ENCODE data around the gene SLC25A26.
A peak's percentile ranks its signal among the peaks of the same experiment; 100 is the strongest.
"Not testable (repeated sequence)": the region's sequence is repeated elsewhere in the genome, so short reads cannot be mapped to it uniquely, and the experiment has no call there.

SLC25A26 gene

GRCh38 chr3:66269411-66269810 lies 48.6 kb downstream of the SLC25A26 start:
- no peak for DNase-seq (ENCODE audit: low spot score)

DNA sequence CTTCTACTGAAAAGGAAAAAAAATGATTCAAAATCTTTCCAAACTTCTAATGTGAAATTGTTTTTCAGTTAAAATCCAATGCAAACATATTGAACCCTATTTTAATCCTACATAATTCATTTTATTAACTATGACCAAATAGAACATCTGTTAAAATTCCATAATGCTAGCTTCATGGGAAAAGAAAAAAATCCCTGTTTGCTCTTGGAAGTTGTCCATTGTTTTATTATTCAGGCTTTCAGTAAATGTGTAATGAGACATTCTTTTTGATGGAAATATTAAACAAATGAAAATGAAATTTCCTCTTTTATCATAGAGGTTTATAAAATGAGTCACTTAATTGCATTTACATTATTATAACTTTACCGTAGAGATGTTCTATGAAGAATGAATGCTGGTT lies 49.5 kb downstream of the SLC25A26 start:
- DNase-seq (ENCODE audit: low spot score), result no peak

DNA sequence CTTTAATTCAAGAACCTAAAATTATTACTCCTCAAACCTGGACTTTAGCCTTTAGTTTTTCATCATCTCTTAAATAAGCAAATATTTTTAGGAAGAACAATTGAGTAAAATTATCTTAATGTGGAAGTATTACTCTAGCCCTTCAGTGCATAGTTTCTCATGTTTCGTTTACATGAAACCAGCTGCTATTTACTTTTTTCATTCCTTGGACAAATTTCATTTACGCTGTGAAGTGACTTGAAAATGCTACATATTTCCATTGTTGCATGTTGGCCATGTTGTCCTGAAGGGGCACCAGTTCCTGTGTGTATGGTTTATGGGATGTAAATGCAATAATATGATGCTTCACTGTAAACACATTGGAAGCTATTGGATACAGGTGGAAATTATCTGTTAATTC lies 49.9 kb downstream of the SLC25A26 start:
- no peak for DNase-seq (ENCODE audit: low spot score)

GRCh38 chr3:66271231-66271630 lies 50.4 kb downstream of the SLC25A26 start:
- no peak for DNase-seq (ENCODE audit: low spot score)

- DNase-seq (ENCODE audit: low spot score), result no peak
These were observed 51.2 kb downstream of the SLC25A26 start for GRCh38 chr3:66272016-66272415.

GRCh38 chr3:66274837-66275236 lies 54.0 kb downstream of the SLC25A26 start:
- DNase-seq (ENCODE audit: low spot score), result not testable (repeated sequence)

- DNase-seq (ENCODE audit: low spot score), result peak; percentile 23
These were observed 56.0 kb downstream of the SLC25A26 start for GRCh38 chr3:66276705-66277274.

DNA sequence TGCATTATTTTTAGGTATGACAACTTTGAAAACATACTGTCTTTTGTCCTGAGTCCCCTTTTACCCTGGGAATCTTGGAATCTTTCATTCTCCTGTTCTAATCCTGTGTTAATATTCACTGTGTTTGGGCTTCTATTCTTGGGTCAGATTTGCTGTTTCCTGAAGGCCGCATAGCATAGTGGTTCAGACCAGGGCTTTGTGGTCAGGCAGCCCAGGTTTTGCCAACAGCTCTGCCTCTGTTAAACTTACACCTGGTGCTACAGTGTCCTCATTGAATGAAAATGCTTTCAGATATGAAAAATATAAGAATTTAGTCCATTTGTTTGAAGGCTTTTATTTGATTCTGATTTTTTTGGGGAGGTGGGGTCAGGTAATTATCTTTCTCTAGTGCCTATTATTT lies 58.4 kb downstream of the SLC25A26 start:
- DNase-seq (ENCODE audit: low spot score), result no peak

GRCh38 chr3:66280304-66280703 lies 59.5 kb downstream of the SLC25A26 start:
- no peak for DNase-seq (ENCODE audit: low spot score)

GRCh38 chr3:66291922-66292321 lies 71.1 kb downstream of the SLC25A26 start:
- DNase-seq (ENCODE audit: low spot score), result not testable (repeated sequence)

DNA sequence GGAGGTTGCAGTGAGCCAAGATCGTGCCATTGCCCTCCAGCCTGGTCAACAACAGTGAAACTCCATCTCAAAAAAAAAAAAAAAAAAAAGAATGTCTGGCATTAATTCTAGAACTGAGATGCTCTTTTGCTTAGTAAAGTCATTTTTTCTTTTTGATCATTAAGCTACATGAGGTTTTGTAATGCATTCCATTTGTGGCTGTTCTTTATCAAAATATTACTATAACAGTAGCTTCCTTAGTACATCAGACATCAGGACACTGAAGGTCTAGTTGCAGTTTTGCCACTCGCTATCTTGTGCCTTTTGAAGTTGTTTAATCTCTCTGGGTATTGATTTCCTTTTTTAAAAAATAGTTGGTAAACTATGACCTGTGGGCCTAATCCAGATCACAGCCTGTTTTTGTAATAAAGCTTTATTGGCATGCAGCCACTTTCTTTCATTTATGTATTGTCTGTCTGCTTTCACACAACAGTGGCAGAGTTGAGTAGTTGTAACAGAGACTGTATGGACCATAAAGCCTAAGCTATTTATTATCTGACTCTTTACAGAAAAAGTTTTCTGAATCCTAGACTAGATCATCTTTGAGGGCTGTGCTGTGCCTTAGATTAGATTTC lies 76.6 kb downstream of the SLC25A26 start:
- DNase-seq (ENCODE audit: low spot score), result peak; percentile 11

- peak; percentile 23 for DNase-seq (ENCODE audit: low spot score)
These were observed 77.1 kb downstream of the SLC25A26 start for GRCh38 chr3:66297900-66298299.

GRCh38 chr3:66298591-66298990 lies 77.8 kb downstream of the SLC25A26 start:
- no peak for DNase-seq (ENCODE audit: low spot score)

DNA sequence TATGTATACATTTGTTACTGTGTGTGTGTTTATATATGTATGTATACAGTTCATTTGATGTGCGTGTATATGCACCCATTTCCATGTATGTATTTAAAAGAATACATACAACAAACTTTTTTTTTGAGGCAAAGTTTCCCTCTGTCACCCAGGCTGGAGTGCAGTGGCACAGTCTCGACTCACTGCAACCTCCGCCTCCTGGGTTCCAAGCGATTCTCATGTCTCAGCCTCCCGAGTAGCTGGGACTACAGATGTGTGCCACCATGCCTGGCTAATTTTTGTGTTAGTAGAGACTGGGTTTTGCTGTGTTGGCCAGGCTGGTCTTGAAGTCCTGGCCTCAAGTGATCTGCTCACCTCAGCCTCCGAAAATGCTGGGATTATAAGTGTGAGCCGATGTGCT lies 78.3 kb downstream of the SLC25A26 start:
- not testable (repeated sequence) for DNase-seq (ENCODE audit: low spot score)

- no peak for DNase-seq (ENCODE audit: low spot score)
These were observed 79.1 kb downstream of the SLC25A26 start for GRCh38 chr3:66299891-66300290.

DNA sequence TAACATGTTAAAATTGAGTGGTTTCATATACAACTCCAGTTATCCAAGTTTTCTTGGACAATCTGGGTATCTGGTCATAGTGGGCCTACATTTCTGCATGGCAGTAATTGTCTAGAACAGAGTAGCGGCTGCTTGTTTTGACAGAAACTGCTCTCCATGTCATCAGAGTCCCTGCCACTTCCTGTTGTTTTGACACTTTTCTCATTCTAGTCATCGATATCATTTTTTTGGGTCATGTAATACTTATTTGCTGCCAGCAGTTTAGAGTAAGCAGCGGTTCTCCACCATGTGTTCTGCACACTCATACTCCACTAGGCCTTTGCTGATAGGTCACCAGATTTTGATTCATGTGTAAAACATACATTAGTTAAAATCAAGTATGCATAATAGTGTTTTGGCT lies 81.5 kb downstream of the SLC25A26 start:
- DNase-seq (ENCODE audit: low spot score), result no peak

- DNase-seq (ENCODE audit: low spot score), result no peak
These were observed 82.7 kb downstream of the SLC25A26 start for GRCh38 chr3:66303491-66303901.

GRCh38 chr3:66304293-66304692 lies 83.5 kb downstream of the SLC25A26 start:
- DNase-seq (ENCODE audit: low spot score), result no peak

DNA sequence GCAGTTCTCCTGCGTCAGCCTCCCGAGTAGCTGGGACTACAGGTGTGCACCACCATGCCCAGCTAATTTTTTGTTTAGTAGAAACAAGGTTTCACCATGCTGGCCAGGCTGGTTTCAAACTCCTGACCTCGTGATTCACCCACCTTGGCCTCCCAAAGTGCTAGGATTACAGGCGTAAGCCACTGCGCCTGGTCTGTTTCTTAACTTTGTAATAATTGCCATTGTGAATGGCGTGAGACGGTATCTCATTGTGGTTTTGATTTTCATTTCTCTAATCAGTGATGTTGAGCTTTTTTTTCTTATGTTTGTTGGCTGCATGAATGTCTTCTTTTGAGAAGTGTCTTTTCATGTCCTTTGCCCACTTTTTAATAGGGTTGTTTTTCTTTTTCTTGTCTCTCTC lies 85.3 kb downstream of the SLC25A26 start:
- not testable (repeated sequence) for DNase-seq (ENCODE audit: low spot score)

DNA sequence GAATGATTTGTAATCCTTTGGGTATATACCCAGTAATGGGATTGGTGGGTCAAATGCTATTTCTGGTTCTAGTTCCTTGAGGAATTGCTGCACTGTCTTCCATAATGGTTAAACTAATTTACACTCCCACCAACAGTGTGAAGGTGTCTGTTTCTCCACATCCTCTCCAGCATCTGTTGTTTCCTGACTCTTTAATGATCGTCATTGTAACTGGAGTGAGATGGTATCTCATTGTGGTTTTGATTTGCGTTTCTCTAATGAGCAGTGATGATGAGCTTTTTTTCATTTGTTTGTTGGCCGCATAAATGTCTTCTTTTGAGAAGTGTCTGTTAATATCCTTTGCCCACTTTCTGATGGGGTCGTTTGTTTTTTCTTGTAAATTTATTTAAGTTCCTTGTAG lies 86.2 kb downstream of the SLC25A26 start:
- not testable (repeated sequence) for DNase-seq (ENCODE audit: low spot score)

- no peak for DNase-seq (ENCODE audit: low spot score)
These were observed 91.2 kb downstream of the SLC25A26 start for GRCh38 chr3:66312039-66312438.

GRCh38 chr3:66314455-66314854 lies 93.7 kb downstream of the SLC25A26 start:
- DNase-seq (ENCODE audit: low spot score), result no peak

GRCh38 chr3:66317750-66318376 lies 97.1 kb downstream of the SLC25A26 start:
- no peak for DNase-seq (ENCODE audit: low spot score)

GRCh38 chr3:66320390-66320789 lies 99.6 kb downstream of the SLC25A26 start:
- no peak for DNase-seq (ENCODE audit: low spot score)

Data from hepatic stellate cell (primary cell).